ENCODE data around the gene DENND1B. TPM values are rescaled to one million over a fixed set of nuclear protein-coding genes. Genes with fewer than 3 reads are reported as not detected.

DENND1B gene
- total RNA-seq, 1 donor from 2014 or later, result 19.2 TPM

GRCh38 chr1:197776351-197777105, 1.2 kb upstream of the DENND1B start:
- Mint-ChIP-seq H3K4me1 (peaks cover 69% of the 10 kb centered on the region), H3K27me3 (no peaks in the 10 kb centered on the region), H3K4me3 (peak overlapping the region; percentile 81), H3K36me3 (ENCODE audit: low read depth) (peaks cover 4% of the 10 kb centered on the region), H3K9me3 (no peaks in the 10 kb centered on the region), H3K27ac (peak overlapping the region; percentile 96)
- peak; percentile 22 for ATAC-seq (ENCODE audit: low read depth)
- no peak for TF ChIP-seq CTCF (IDR thresholded peaks at IDR 0.05)
- no peak for DNase-seq
- POLR2A ChIA-PET, result interaction anchor here (0.5 to 2.1 kb wide), 6 partner anchors 14 to 140 kb away, joined by 3 to 12 read pairs (median 5); partner anchors contain the start of gene C1orf53
- intact Hi-C loops (cut with micrococcal nuclease), result loop anchor here (2.0 to 5.0 kb wide), 4 partner anchors 61 to 396 kb away; partner anchors contain the start of gene LHX9
- CTCF ChIA-PET, result interaction anchor here (0.9 to 1.6 kb wide), 2 partner anchors 92 to 126 kb away, joined by 3 to 5 read pairs; partner anchors contain the start of gene C1orf53

GRCh38 chr1:197774466-197775281, 606 bp downstream of the DENND1B start:
- no peak for TF ChIP-seq CTCF (IDR thresholded peaks at IDR 0.05)
- Mint-ChIP-seq H3K27ac (peak overlapping the region; percentile 82), H3K4me3 (peak overlapping the region; percentile 87), H3K9me3 (no peaks in the 10 kb centered on the region), H3K36me3 (ENCODE audit: low read depth) (peaks cover 4% of the 10 kb centered on the region), H3K4me1 (peaks cover 72% of the 10 kb centered on the region), H3K27me3 (no peaks in the 10 kb centered on the region)
- ChIA-PET POLR2A (interaction anchor here (0.6 to 2.0 kb wide), 8 partner anchors 13 to 907 kb away, joined by 3 to 12 read pairs (median 4); partner anchors contain the start of gene C1orf53), CTCF (no interaction called here)
- intact Hi-C loops (cut with micrococcal nuclease), result loop anchor here (1.0 to 5.0 kb wide), 7 partner anchors 12 to 913 kb away; partner anchors contain the start of genes C1orf53, LHX9 and NEK7
- ATAC-seq (ENCODE audit: low read depth) (peak; percentile 43), DNase-seq (peak; percentile 63)

- DNase-seq (no peak), ATAC-seq (ENCODE audit: low read depth) (no peak)
- Mint-ChIP-seq H3K36me3 (ENCODE audit: low read depth) (peaks cover 4% of the 10 kb centered on the region), H3K9me3 (no peaks in the 10 kb centered on the region), H3K4me3 (peak overlapping the region; percentile 87), H3K27me3 (no peaks in the 10 kb centered on the region), H3K27ac (peak overlapping the region; percentile 82), H3K4me1 (peaks cover 66% of the 10 kb centered on the region)
- CTCF ChIA-PET, result no interaction called here
- POLR2A ChIA-PET, result no interaction called here
- intact Hi-C loops (cut with micrococcal nuclease), result loop anchor here (2.0 to 5.0 kb wide), 2 partner anchors 383 to 913 kb away; partner anchors contain the start of gene NEK7
- TF ChIP-seq CTCF (IDR thresholded peaks at IDR 0.05), result no peak
Measured at GRCh38 chr1:197773856-197774255, 1.4 kb downstream of the DENND1B start.

- Mint-ChIP-seq H3K4me3 (no peak overlapping the region), H3K27me3 (no peaks in the 10 kb centered on the region), H3K36me3 (ENCODE audit: low read depth) (peaks cover 13% of the 10 kb centered on the region), H3K27ac (no peak overlapping the region), H3K9me3 (no peaks in the 10 kb centered on the region), H3K4me1 (peaks cover 53% of the 10 kb centered on the region)
- TF ChIP-seq CTCF (IDR thresholded peaks at IDR 0.05), result no peak
- ATAC-seq (ENCODE audit: low read depth), result no peak
- CTCF ChIA-PET, result no interaction called here
- intact Hi-C loops (cut with micrococcal nuclease), result loop anchor here (5.0 kb wide), 1 partner anchor 915 kb away; no protein-coding TSS in a partner anchor
- POLR2A ChIA-PET, result interaction anchor here (1.4 kb wide), 1 partner anchor 10 kb away, joined by 7 read pairs; no protein-coding TSS in a partner anchor
- no peak for DNase-seq
Measured at GRCh38 chr1:197771904-197772556, 3.2 kb downstream of the DENND1B start.
